ENCODE data around the gene CEP72.

GRCh38 chr5:644971-645370 lies 32.8 kb downstream of the CEP72 start:
- no peak for TF ChIP-seq EZH2 (IDR thresholded peaks at IDR 0.05; ENCODE audit: insufficient read depth, low read length)
- no peak for TF ChIP-seq CTCF (IDR thresholded peaks at IDR 0.05; ENCODE audit: insufficient read depth, low read depth, low read length)

Data from astrocyte (in vitro differentiated cells and primary cell).